Glutamatergic neuron (in vitro differentiated cells): ENCODE measurements around the gene MYO1C. TPM values are rescaled to one million over a fixed set of nuclear protein-coding genes. Genes with fewer than 3 reads are reported as not detected.

Experiments
- DNase-seq: peaks from one replicate; pipeline ENCODE4 v3.0.0; 2022
- H3K27ac Mint-ChIP-seq: one replicate; pipeline ENCODE4 v1.8.0; 2020; ENCODE audit warnings: mild to moderate bottlenecking, mixed read lengths, inconsistent platforms; ENCODE audit not compliant: unreplicated experiment
- H3K27me3 Mint-ChIP-seq: one replicate; pipeline ENCODE4 v1.8.0; 2020; ENCODE audit warnings: mild to moderate bottlenecking, moderate library complexity, mixed read lengths, inconsistent platforms; ENCODE audit not compliant: unreplicated experiment
- H3K36me3 Mint-ChIP-seq: one replicate; pipeline ENCODE4 v1.8.0; 2020; ENCODE audit warnings: mild to moderate bottlenecking, mixed read lengths, inconsistent platforms; ENCODE audit not compliant: unreplicated experiment
- H3K4me1 Mint-ChIP-seq: one replicate; pipeline ENCODE4 v1.8.0; 2020; ENCODE audit warnings: mild to moderate bottlenecking, low read depth, mixed read lengths, inconsistent platforms; ENCODE audit not compliant: unreplicated experiment
- H3K4me3 Mint-ChIP-seq: one replicate; pipeline ENCODE4 v1.8.0; 2020; ENCODE audit warnings: mild to moderate bottlenecking, mixed read lengths, inconsistent platforms; ENCODE audit not compliant: unreplicated experiment
- H3K9me3 Mint-ChIP-seq: one replicate; pipeline ENCODE4 v1.8.0; 2020; ENCODE audit warnings: mild to moderate bottlenecking, moderate library complexity, mixed read lengths, inconsistent platforms; ENCODE audit not compliant: unreplicated experiment
- total RNA-seq: library from RNA; stranded (reverse); fragmentation: NEBNext Ultra II Directional; extraction: Animal tissue kit (Norgen Biotek cat#: 25700); gene quantifications from one replicate; pipeline ENCODE4 v1.2.1, GENCODE V29; 2021; ENCODE audit not compliant: unreplicated experiment
- TF ChIP-seq, protein P1 (sequence below): fragments of 200-600 bp; sonication (generic); IDR thresholded peaks from one replicate; pipeline ENCODE4 v1.5.0; 2021; ENCODE audit not compliant: partially characterized antibody, unreplicated experiment

Gene MYO1C
- total RNA-seq, 1 donor from 2014 or later = 58.5 TPM

DNA sequence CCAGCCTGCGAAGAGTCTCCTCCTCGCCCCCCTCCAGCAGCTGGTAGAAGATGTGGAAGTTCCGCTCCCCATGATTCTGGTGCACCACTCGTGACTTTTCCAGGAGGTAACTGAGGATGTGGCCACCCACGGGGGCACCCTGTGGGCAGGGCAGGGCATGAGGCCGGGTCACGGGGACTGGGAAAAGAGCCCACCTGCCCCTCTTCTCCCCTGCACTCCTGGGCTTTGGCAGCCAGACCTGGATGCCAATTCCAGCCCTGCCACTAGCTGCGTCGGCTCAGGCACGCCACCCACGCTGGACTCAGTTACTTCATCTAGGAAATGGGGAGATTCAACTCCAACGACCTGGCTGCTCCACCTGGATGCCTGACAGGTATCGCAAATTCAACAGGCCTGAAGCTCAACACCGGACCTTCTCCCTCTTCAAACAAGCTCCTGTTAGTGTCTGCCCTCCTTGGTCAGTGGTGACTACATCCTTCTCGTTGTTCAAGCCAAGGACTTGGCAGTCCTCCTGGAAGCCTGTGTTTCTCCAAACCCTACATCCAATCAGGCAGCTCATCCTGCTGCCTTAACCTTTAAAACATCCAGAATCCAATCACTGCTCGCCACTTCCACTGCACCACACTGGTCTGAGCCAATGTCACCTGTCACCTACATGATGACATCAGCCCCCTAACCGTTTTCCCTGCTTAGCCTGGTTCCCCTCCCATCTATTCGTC lies 11.6 kb downstream of the MYO1C start:
- Mint-ChIP-seq H3K27me3 (peaks cover 8% of the 10 kb centered on the region), H3K27ac (peak overlapping the region; percentile 46), H3K9me3 (peaks cover 3% of the 10 kb centered on the region), H3K36me3 (peaks cover 5% of the 10 kb centered on the region), H3K4me3 (no peak overlapping the region), H3K4me1 (peaks cover 8% of the 10 kb centered on the region)
- DNase-seq = no peak
- TF ChIP-seq, protein P1, sequence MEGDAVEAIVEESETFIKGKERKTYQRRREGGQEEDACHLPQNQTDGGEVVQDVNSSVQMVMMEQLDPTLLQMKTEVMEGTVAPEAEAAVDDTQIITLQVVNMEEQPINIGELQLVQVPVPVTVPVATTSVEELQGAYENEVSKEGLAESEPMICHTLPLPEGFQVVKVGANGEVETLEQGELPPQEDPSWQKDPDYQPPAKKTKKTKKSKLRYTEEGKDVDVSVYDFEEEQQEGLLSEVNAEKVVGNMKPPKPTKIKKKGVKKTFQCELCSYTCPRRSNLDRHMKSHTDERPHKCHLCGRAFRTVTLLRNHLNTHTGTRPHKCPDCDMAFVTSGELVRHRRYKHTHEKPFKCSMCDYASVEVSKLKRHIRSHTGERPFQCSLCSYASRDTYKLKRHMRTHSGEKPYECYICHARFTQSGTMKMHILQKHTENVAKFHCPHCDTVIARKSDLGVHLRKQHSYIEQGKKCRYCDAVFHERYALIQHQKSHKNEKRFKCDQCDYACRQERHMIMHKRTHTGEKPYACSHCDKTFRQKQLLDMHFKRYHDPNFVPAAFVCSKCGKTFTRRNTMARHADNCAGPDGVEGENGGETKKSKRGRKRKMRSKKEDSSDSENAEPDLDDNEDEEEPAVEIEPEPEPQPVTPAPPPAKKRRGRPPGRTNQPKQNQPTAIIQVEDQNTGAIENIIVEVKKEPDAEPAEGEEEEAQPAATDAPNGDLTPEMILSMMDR = no peak

DNA sequence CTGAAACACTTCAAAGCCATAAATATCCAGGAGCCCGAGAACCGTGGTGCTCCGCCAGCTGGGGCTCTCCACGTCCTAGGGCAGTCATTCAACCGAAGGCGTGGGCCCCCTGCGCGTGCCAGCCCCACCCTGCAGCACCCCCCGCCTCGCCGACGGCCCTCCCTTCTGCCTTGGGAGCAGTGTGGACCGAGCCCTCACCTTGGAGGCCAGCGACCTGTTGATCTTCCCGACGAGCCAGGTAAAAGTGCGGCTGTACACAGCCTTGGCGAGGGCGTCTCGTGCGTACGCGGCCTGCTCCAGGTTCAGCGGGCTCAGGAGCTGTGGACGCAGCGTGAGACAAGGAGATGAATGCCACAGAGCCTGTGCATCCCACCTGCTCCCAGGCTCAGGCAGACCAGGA lies 14.1 kb downstream of the MYO1C start:
- Mint-ChIP-seq H3K27me3 (peaks cover 10% of the 10 kb centered on the region), H3K9me3 (peaks cover 7% of the 10 kb centered on the region), H3K4me3 (no peak overlapping the region), H3K27ac (no peak overlapping the region), H3K4me1 (peaks cover 15% of the 10 kb centered on the region), H3K36me3 (peaks cover 5% of the 10 kb centered on the region)
- TF ChIP-seq, protein P1 = no peak
- DNase-seq = no peak

DNA sequence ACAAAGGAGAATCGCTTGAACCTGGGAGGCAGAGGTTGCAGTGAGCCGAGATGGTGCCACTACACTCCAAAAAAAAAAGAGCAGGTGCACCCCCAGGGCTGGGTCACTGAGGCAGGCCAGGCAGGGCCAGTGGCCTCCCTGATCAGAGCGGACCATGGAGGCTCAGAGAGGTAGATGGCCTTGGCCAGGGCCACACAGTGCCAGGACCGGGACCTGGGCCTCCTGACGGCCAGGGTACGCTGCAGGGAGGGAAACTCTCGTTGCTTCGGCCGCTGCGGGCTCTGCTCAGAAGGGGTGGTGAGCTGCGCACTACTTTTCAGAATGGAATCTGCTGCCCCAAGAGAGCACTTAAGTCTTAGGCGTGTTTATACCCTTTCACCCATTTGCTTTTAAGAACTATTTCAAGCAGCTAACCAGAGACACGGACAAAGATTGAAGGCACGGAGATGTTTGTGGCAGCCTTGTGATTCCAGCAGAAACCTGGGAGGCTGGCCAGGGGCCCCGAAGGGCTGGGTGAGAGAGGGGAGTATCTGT lies 17.1 kb downstream of the MYO1C start:
- TF ChIP-seq, protein P1 = no peak
- Mint-ChIP-seq H3K4me3 (peak overlapping the region; percentile 49), H3K4me1 (peaks cover 15% of the 10 kb centered on the region), H3K27me3 (peaks cover 6% of the 10 kb centered on the region), H3K36me3 (no peaks in the 10 kb centered on the region), H3K27ac (peak overlapping the region; percentile 48), H3K9me3 (peaks cover 6% of the 10 kb centered on the region)
- DNase-seq = no peak

DNA sequence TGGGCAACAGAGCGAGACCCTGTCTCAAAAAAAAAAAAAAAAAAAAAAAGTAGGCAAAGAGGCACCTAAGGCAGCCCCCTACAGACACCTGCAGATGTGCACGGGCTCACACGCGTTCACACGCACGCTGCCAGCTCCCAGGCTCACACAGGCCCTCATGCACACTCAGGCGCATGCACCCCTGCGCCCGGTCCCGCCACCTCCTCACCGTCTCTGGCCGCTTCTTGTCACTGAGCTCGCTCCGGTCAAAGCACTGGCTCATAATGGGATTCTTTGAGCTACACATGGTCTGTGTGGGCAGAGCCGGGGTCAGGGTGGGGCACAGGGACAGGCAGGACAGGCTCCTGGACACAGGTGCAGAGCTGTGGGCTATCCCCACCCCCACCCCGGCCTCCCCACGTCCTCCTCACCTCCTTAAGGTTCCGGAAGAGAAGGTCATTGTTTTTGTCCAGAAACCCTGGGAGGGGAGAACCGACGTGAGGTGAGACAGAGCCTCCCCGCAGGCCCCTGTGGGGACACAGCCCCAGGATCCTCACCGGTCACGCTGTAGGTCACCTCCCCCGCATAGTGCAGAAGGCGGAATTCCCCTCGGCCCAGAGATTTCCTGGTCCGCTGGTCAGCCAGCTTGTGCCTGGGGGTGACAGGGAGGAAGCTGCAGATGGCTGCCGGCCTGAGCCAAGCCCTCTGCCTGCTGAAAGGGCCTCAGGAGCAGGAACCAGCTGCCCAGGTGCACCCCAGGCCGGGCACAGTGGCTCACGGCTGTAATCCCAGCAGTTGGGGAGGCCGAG lies 17.9 kb downstream of the MYO1C start:
- TF ChIP-seq, protein P1 = no peak
- Mint-ChIP-seq H3K4me3 (no peak overlapping the region), H3K4me1 (peaks cover 15% of the 10 kb centered on the region), H3K36me3 (no peaks in the 10 kb centered on the region), H3K9me3 (peaks cover 7% of the 10 kb centered on the region), H3K27me3 (peaks cover 4% of the 10 kb centered on the region), H3K27ac (peak overlapping the region; percentile 33)
- DNase-seq = peak; percentile 54
